Keratinocyte (primary cell): ENCODE data around the gene CHAC1. TPM values are rescaled to one million over a fixed set of nuclear protein-coding genes. Genes with fewer than 3 reads are reported as not detected.

Experiments used
- DNase-seq: peaks from one replicate; pipeline ENCODE4 v3.0.0-alpha.2; 2011; ENCODE audit warnings: low read depth, missing footprints, low spot score
- FAIRE-seq: peaks from 2 replicates; lab custom pipeline; 2011; peaks lifted over from hg19 to GRCh38; lab: Jason Lieb, UNC
- H2AFZ ChIP-seq: 2 replicates; pipeline ENCODE4 v1.6.0; 2012; ENCODE audit warnings: low read length, control low read depth, inconsistent platforms; ENCODE audit not compliant: control insufficient read depth
- H3K27ac ChIP-seq: 2 replicates; pipeline ENCODE4 v1.5.1; 2011; ENCODE audit warnings: low read length; ENCODE audit not compliant: control insufficient read depth, insufficient read depth
- H3K27me3 ChIP-seq: 3 replicates; pipeline ENCODE4 v1.6.0; 2011; ENCODE audit warnings: low read length; ENCODE audit not compliant: control insufficient read depth, insufficient read depth; ENCODE audit errors: extremely low read depth
- H3K36me3 ChIP-seq, 2 experiments: 2 replicates in 1 of 2; 3 replicates in 1 of 2; pipeline ENCODE4 v1.5.1; 2011; ENCODE audit warnings: low read length in 2 of 2, mild to moderate bottlenecking in 1 of 2; ENCODE audit not compliant: control insufficient read depth in 2 of 2, insufficient read depth in 2 of 2; ENCODE audit errors: extremely low read depth in 1 of 2
- H3K4me1 ChIP-seq: 3 replicates; pipeline ENCODE4 v1.5.1; 2011; ENCODE audit warnings: low read length; ENCODE audit not compliant: control insufficient read depth, insufficient read depth; ENCODE audit errors: extremely low read depth
- H3K4me2 ChIP-seq: 3 replicates; pipeline ENCODE4 v1.6.0; 2011; ENCODE audit warnings: low read depth, low read length; ENCODE audit not compliant: control insufficient read depth, insufficient read depth; ENCODE audit errors: extremely low read depth
- H3K4me3 ChIP-seq, 3 experiments: fragments of 200-600 bp in 1 of 3; sonication (generic) in 1 of 3; 2 replicates in 2 of 3; 3 replicates in 1 of 3; pipeline ENCODE4 v1.5.1; 2011 to 2016; ENCODE audit warnings: low read length in 3 of 3, mild to moderate bottlenecking in 3 of 3, control low read depth in 2 of 3, inconsistent platforms in 1 of 3, low read depth in 1 of 3, mixed read lengths in 1 of 3, mixed run types in 1 of 3, moderate library complexity in 1 of 3; ENCODE audit not compliant: control insufficient read depth in 2 of 3, insufficient read depth in 2 of 3; ENCODE audit errors: extremely low read depth in 1 of 3
- H3K79me2 ChIP-seq: 2 replicates; pipeline ENCODE4 v1.6.0; 2012; ENCODE audit warnings: low read length; ENCODE audit not compliant: control insufficient read depth, insufficient read depth
- H3K9ac ChIP-seq: 3 replicates; pipeline ENCODE4 v1.6.0; 2011; ENCODE audit warnings: low read length; ENCODE audit not compliant: control insufficient read depth, insufficient read depth; ENCODE audit errors: extremely low read depth
- H3K9me1 ChIP-seq: 3 replicates; pipeline ENCODE4 v1.6.0; 2011; ENCODE audit warnings: low read length; ENCODE audit not compliant: control insufficient read depth, insufficient read depth; ENCODE audit errors: extremely low read depth
- H3K9me3 ChIP-seq: 2 replicates; pipeline ENCODE4 v1.5.1; 2012; ENCODE audit warnings: low read depth, low read length; ENCODE audit not compliant: control insufficient read depth
- H4K20me1 ChIP-seq: 3 replicates; pipeline ENCODE4 v1.6.0; 2011; ENCODE audit warnings: low read length; ENCODE audit not compliant: control insufficient read depth, insufficient read depth; ENCODE audit errors: extremely low read depth
- CTCF ChIP-seq, 3 experiments: IDR thresholded peaks in 1 of 3; conservative IDR thresholded peaks in 1 of 3; optimal IDR thresholded peaks in 1 of 3; 2 replicates in 2 of 3; 3 replicates in 1 of 3; pipeline versions ENCODE3 to v1.5.1; 2011; ENCODE audit warnings: low read length in 3 of 3, mild to moderate bottlenecking in 3 of 3, moderate library complexity in 2 of 3, control low read depth in 1 of 3, inconsistent platforms in 1 of 3; ENCODE audit not compliant: insufficient read depth in 2 of 3; ENCODE audit errors: extremely low read depth in 1 of 3
- EZH2 ChIP-seq: IDR thresholded peaks from one replicate; pipeline ENCODE4 v1.6.1; 2012; ENCODE audit warnings: inconsistent platforms, mild to moderate bottlenecking, low read length, moderate library complexity
- dilution Hi-C: fragments of 300-500 bp; cut with MboI; formaldehyde crosslinking; loops from one replicate; pipeline ENCODE4 v1.7.0; 2020; ENCODE audit warnings: low sequenced_read_pairs; ENCODE audit not compliant: extremely low pct_ligation_motif_present
- polyA plus RNA-seq, 5 experiments: library from polyadenylated mRNA; depleted of rRNA in 3 of 5; stranded (reverse) in 3 of 5; stranded (forward) in 1 of 5; unstranded in 1 of 5; fragments of >200 nt; gene quantifications; 1 replicate in 1 of 5; 2 replicates in 3 of 5; 3 replicates in 1 of 5; pipeline versions ENCODE4 v1.2.1 to v1.2.3, GENCODE V29; 2011 to 2012; ENCODE audit warnings: missing spikeins in 2 of 5, low read depth in 1 of 5, low replicate concordance in 1 of 5

CHAC1 gene
- polyA plus RNA-seq, 1 donor (not counting 4 experiments of a cell fraction or from before 2014, with no cell fraction given) = 6.4 TPM

- Histone ChIP-seq H3K4me2 (no peak overlapping the region), H3K27ac (no peak overlapping the region), H3K79me2 (no peaks in the 10 kb centered on the region), H2AFZ (no peak overlapping the region), H4K20me1 (no peaks in the 10 kb centered on the region), H3K4me3 (no peak overlapping the region), H3K27me3 (no peaks in the 10 kb centered on the region), H3K9me3 (no peaks in the 10 kb centered on the region), H3K9ac (no peak overlapping the region), H3K36me3 (peaks cover 43 to 71% of the 10 kb centered on the region in 2 experiments), H3K4me1 (no peaks in the 10 kb centered on the region), H3K9me1 (no peaks in the 10 kb centered on the region)
- dilution Hi-C loops = no loop called here
- no peak for FAIRE-seq
- TF ChIP-seq CTCF (optimal IDR thresholded peaks at IDR 0.05 in 1 of 3, IDR thresholded peaks at IDR 0.05 in 1 of 3, conservative IDR thresholded peaks at IDR 0.05 in 1 of 3; ENCODE audit: extremely low read depth in 1 of 3, insufficient read depth in 2 of 3, low read length in 3 of 3) (no peak), EZH2 (no peak)
- DNase-seq = no peak
Measured at GRCh38 chr15:40984964-40985363, 31.7 kb downstream of the CHAC1 start.

- Histone ChIP-seq H3K36me3 (peaks cover 39 to 73% of the 10 kb centered on the region in 2 experiments), H3K9ac (no peak overlapping the region), H3K4me3 (no peak overlapping the region), H3K79me2 (no peaks in the 10 kb centered on the region), H3K4me1 (no peaks in the 10 kb centered on the region), H3K9me1 (no peaks in the 10 kb centered on the region), H2AFZ (no peak overlapping the region), H3K9me3 (no peaks in the 10 kb centered on the region), H3K4me2 (no peak overlapping the region), H3K27ac (no peak overlapping the region), H4K20me1 (no peaks in the 10 kb centered on the region), H3K27me3 (no peaks in the 10 kb centered on the region)
- FAIRE-seq (no peak), DNase-seq (no peak)
- dilution Hi-C loops = no loop called here
- no peak for TF ChIP-seq CTCF (optimal IDR thresholded peaks at IDR 0.05 in 1 of 3, IDR thresholded peaks at IDR 0.05 in 1 of 3, conservative IDR thresholded peaks at IDR 0.05 in 1 of 3; ENCODE audit: extremely low read depth in 1 of 3, insufficient read depth in 2 of 3, low read length in 3 of 3)
- TF ChIP-seq EZH2 = no peak
Measured at GRCh38 chr15:40985541-40986330, 32.5 kb downstream of the CHAC1 start.
